GM19043 (cell line): ENCODE measurements around the gene MEDAG.
"Not testable (repeated sequence)": the region's sequence is repeated elsewhere in the genome, so short reads cannot be mapped to it uniquely, and the experiment has no call there.

Source experiments
- ATAC-seq: cut with Tn5 transposase; IDR thresholded peaks from one replicate; pipeline ENCODE4 v1.9.1; 2021; ENCODE audit warnings: low read depth; ENCODE audit not compliant: unreplicated experiment

MEDAG gene

DNA sequence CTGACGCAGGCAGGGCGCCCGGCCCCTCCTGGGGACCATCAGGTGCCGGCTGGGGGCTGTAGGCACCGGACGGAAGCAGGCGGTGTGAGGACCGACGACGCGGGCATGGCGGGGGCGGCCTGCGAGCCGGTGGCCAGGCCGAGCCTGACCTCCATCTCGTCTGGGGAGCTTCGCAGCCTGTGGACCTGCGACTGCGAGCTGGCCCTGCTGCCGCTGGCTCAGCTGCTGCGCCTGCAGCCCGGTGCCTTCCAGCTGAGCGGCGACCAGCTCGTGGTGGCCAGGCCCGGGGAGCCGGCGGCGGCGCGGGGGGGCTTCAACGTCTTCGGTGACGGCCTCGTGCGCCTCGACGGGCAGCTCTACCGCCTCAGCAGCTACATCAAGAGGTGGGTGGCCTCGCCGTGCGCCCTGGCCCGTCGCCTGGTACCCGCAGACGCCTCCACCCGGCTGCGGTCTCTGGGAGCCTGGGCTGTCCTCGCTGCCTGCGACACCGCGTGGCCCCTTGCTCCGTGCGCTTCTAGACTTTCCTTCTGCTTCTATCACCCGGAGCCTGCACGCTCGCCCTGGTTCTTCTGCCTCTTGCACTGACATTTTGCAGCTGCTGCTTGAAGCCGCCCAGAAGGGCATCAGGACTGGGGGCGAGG is 460 bp downstream of the MEDAG start:
- ATAC-seq: no peak

DNA sequence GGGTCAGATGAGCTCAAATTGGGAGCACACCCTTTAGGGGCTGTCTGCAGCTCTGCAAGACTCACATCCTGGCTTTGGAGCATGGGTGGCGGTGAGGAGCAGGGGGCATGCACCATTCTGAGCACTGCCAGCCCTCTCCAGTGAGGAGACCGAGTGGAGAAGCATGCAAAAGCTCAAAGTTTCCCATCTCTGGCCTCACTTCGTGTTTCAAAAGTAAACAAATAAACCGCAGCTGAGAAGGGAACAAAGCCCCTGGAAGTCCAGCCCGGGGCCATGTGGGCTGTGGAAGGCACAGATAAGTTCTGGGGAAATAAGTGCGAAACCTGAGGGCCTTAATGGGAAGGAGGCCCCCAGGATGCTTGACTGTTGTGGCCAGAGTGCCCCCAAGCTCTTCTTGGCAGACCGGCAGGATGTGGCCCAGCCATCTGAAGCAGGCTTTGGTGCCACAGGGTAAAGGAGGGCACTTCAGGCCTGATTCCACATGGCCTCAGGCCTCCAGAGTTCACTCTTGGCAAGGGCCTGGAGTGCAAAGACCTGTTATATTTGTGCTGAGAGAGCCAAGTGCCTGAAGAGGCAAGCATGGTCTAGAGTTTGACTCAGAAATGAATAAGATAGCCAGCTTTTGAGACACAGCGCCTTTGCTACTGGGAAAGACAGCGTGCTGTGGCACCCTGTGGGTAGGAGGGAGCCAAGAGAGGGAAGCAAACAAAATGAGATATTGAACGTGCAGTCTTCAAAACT is 1.2 kb downstream of the MEDAG start:
- no peak for ATAC-seq

DNA sequence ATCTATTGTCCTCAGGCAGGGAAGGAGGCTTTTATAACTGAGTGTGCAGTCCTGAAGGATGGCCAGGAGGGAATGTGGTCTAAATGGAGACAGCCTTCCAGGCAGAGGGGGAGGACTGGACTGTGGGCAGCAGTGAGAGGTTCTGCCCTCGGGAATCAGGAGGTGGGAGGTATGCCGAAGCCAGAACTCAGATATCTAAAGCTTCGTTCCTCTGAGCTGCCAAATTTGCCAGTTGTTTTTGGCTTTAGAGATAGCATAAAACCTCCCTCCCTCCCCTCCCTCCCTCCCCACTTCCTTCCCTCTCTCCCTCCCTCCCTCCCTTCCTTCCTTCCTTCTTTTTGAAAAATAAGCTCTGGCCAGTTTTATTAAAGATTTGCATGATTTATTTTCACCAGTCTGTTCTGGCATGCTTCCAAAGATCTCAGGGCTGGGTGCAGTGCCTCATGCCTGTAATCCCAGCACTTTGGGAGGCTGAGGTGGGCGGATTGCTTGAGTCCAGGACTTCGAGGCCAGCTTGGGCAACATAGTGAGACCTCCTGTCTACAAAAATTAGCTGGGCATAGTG is 2.4 kb downstream of the MEDAG start:
- ATAC-seq: no peak

DNA sequence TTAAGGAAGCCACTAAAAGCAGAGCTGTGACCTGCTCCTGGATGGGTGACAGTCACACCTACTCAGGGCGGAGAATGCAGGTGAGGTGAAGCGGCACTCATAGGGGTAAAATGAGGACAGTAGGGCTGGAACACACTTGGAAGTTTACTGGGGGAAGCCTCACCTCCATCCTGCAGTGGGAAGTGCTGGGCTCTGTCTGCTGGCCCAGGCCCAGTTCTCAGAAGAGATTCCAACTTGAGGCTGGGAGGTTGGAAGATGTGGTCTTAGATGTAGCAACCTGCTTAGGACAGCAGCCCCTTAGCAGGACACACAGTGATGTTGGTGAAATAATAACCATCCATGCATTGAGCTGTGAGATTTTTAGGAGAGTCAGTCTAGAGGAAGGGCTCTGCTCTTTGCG is 4.6 kb downstream of the MEDAG start:
- ATAC-seq: no peak

DNA sequence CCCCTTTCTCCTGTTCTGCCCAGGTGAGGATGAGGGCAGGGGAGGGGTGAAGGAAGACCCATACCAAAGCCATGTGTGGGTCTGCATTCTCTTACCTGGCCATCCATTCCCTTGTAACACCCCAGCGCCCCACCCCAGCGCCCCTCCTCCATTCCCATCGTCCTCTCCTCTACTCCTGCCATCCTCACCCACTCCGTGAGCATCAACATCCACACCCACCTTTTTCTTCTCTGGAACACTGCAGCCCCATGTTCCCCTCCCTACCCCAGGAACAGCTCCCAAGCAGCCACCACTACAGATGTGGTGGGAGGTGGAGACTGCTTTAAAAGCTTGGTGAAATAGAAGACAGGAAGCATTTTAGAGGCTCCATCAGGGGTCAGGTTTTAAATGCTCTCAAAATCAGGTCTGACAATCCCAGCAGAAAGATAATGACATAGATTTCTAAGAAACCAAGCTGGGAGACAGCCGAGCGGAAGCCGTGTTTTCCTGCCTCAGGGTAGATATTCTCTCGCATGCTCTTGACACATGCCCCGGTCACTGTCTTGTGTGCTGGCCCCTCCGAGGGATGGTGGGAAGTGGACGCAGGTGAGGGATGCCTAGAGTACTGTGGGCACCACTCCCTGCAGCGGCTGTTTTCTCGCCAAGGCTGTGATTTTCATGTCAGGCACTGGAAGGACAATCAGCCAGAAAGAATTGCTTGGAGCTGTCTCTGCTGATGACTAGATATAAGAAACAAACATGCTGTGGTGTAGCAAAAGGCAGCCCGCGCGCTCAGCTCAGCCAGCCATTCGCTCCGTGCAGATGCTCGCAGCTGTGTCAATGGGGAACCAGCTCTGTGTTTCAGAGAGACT is 9.8 kb downstream of the MEDAG start:
- ATAC-seq: no peak

DNA sequence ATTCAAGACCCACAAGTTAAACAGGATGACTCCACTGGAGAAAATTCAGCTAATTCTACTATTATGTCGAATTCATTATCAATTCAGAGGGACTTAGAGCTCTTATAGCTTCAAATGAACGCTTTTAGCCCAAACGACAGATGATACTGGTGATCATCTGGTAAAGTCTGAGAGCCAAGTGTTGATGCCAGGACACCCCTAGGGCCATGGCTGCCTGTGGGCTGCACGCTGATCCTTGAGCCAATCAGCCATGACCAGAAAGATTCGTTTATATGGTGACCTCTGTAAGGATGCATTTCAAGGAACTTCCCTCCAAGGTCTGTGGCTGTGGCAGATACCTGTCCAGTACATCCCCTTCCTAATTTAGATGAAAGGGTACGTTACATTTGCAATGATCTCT is 10.9 kb downstream of the MEDAG start:
- no peak for ATAC-seq

DNA sequence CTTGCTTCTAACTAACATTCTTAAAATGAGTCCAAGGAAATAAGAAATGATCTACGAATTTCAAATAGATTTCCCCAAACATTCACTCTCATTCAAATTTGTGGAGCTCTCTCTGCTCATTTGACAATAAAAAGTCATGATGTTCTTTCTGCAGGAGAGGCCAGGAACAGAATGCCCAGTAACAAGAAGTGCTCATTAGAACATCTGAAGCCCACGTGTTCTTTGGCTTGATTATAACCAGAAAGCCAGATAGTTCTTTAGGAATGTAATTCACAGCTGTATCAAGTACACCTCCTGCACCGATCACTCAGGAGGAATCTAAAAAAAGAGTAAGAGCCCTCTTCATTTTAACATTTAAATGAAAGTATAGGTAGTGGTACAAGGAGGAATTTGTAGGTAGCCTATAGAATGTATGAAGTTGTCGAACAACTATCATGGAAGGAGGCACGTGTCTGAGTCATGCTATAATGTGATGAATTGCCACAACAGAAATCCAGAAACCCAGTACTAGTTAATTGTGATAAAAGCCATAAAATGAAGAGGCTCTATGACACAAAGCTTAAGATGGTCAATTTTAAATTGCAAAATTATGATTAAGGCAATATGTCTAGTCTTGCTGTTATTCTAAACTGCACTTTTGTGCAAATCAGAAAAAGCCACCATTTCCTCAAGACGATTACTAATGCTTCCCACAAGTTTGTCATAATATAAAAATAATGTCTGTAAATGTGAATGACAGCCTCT is 12.8 kb downstream of the MEDAG start:
- ATAC-seq: no peak

DNA sequence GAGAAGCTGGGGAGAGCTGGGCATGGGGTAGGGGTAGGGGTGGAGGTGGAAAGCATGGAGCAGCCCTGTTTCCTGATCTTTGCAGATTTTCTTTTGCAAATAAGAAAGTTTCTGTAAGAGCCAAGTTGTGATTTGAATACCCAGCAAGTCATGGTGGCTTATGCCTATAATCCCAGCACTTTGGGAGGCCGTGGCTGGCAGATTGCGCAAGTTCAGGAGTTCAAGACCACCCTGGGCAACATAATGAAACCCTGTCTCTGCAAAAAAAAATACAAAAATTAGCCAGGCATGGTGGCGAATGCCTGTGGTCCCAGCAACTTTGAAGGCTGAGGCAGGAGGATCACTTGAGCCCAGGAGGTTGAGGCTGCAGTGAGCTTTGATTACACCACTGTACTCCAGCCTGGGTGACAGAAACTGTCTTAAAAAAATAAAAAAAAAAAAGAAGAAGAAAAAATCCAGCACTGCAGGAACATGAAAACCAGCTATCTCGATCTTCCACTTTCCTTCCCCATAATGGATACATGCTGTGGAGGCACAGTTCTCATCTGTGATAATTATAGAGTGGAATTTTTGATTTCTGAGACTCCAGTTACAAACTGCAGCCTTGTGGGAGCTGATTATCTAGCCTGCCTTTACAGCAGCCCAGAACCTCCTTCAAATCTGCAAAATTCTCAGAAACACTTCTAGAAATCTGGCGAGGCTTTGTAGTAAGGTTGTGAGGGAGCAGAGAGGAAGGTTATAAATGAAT is 14.3 kb downstream of the MEDAG start:
- no peak for ATAC-seq

DNA sequence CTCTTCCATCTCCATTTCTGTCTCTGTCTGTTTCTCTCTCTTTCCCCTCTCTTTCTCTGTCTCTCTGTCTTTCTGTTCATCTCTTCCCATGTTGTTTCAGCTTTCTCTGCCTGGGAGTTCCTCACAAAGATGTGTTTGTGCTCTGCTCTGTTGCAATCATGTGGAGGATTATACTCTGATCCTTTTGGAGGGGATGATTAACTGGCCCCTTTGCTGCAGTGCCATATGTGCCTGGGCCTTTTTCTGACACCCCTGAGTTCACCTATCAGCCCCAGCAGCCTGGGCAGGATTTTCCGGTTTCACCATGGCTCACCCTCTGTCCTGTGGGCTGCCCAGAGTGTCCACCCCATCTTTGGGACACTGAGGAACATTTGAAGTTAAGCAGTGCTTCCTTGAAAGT is 17.3 kb downstream of the MEDAG start:
- ATAC-seq: no peak

DNA sequence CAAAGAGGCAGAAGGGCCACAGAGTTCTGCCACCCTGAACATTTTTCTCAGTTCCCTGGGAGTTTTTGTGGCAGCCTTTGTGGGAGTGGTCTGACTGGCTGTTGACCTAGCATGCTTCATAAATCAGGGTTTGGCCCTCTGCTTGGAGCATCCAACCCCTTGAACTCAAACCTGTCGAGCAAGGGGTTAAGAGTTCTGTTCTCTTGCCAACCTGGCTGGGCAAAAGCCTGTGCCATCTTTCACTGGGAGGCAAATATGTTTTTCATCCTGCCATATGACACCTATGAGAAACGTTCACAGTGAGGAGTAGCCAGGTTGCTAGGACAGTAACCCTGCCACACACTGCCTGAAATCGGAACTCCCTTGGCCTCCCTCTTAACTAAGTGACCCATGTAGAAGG is 18.6 kb downstream of the MEDAG start:
- ATAC-seq: no peak

DNA sequence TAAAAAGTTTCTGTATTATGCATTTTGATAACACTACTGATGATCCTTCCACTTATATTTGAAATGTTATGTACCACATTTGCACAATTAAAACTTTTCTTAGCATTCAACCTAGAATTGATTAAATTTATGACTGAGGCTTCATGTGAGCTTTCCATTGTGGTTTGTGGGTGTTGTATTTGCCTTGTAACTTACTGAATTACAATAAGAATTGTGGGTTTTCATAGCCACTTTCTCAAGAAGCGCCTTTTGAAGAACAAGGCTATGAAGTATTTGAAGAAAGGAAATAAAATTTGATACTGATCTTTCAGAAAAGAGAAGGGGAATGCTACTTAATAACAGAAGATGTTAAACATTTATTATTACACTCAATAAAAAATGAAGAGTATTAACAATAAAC is 19.4 kb downstream of the MEDAG start:
- no peak for ATAC-seq

DNA sequence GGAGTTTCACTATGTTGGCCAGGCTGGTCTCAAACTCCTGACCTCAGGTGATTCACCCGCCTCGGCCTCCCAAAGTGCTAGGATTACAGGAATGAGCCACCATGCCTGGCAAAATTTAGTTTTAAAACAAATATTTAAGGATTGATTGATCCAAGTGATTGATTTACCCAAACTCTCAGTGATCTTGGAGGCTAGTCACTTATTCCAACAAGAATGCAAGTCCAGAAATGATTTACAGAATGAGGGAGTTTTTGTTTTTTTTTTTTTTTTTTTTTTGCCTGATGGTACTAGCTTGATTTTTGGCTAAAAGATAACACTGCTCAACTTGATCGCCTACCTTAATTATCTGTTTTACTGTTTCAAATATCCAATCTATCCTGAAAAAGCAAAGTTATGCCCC is 20.7 kb downstream of the MEDAG start:
- no peak for ATAC-seq

DNA sequence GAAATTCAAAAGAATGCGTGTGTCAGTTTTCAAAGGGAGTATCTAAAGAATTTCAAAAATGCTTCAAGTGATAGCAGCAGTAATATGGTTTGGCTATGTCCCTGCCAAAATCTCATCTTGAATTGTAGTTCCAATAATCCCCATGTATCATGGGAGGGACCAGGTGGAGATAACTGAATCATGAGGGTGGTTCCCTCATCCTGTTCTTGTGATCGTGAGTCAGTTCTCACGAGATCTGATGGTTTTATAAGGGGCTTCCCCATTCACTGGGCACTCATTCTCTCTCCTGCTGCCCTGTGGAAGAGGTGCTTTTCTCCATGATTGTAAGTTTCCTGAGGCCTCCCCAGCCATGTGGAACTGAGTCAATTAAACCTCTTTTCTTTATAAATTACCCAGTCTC is 21.1 kb downstream of the MEDAG start:
- not testable (repeated sequence) for ATAC-seq

DNA sequence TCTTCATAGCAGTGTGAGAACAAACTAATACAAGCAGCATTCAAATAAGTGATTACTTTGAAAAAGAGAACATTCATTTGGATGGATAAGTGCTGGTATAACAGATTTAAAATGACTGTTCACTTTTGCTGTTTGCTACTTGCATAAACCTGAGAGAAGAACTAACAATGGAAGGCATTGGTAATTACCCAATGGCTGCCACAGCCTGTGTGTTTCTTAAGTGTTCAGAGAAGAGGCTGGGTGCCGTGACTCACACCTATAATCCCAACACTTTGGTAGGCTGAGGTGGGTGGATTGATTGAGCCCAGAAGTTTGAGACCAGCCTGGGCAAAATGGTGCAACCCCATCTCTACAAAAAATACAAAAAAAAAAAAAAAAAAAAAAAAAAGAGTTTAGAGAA is 21.5 kb downstream of the MEDAG start:
- ATAC-seq: no peak

DNA sequence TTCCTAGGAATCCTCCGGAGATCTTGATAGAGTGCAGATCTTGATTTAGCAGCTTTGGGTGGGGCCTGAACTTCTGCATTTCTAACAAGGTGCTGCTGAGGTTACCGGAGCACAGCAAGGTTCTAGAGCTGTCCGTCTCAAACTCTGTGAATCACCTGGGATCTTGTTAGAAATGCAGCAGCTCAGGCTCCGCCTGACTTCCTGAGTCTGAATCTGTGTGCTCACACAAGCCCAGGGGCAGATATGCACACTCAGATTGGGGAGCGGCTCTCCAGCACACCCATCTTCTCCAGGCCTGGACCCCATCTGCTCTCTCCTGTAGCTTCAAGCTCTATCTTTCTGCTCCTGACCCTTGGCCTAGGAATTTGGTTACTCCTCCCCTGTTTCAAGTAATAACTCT is 22.9 kb downstream of the MEDAG start:
- no peak for ATAC-seq

DNA sequence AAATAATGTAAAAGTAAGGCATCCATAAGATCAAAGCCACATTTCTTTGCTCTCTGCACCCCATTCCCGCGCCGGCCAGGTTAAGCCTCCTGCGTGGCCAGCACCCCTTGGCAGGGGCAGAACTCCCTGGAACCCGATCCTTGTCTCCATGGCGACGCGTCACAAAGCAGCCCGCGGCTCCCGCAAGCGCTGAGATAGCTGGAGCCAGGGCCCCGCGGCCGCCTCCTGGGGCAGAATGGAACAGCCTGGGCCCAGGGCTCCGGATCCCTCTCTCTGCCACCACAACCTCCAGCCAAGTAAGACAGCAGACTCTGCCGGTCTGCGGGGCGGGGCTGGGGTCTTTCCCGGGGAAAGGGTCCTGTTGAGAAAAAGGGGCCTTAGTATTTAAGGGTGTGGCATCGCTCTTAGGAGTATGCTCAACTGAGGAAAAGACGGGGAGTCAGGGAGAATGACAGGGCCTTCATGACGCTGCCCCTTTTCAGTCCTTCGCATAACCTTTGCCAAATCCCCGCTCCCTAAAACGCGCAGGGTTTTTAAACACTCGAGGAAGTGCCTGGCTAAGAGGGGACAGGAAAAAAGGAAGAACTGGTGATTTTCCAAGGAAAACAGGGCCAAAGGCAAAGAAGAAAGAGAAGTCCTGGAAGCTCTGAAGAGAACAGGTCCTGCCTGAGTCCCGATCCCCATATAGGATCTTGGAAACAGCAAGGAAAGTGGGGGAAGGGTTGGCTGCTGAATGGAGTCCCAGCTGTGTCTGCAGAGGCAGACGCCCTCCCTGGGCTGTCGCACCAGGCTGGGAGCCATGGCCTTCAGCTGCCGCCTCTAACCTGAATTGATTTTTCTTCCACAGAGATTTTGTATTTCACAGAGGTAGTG is 26.6 kb downstream of the MEDAG start, which contains the start of gene TEX26:
TSS of gene TEX26 (plus strand) at position 176 of the 873 bp plus-strand sequence. CDS start at position 236, 60 bp downstream.
- no peak for ATAC-seq

DNA sequence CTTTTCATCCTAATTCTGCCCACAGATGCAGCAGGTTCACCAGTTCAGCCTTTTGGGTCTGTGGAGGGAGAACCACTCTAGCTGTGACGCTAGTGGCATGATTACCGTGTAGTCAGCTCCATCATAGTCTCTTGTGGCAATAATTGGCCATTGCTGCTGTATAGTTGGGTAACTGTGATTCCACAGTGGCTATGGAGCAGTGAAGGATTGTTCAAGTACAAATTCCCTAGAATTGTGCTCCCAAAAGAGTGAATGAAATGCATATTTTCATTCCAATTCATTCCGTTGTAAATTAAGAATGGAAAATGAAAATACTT is 27.2 kb downstream of the MEDAG start:
- ATAC-seq: no peak

DNA sequence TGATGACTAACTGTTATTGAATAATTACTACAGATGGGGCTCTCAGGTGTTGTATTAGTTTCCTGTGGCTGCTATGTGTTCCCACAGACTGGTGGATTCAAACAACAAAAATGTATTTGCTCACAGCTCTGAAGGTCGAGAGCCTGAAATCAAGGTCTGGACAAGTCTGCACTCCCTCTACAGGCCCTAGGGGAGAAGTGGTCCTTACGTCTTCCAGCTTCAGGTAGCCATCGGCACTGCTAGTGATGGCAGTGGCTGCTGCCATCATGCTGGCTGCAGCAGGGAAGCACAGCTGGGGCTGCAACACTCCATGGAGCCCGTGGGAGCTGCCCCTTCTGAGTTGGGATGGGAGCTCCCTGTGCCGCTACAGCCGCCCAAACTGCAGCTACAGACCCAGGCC is 28.3 kb downstream of the MEDAG start:
- ATAC-seq: no peak

DNA sequence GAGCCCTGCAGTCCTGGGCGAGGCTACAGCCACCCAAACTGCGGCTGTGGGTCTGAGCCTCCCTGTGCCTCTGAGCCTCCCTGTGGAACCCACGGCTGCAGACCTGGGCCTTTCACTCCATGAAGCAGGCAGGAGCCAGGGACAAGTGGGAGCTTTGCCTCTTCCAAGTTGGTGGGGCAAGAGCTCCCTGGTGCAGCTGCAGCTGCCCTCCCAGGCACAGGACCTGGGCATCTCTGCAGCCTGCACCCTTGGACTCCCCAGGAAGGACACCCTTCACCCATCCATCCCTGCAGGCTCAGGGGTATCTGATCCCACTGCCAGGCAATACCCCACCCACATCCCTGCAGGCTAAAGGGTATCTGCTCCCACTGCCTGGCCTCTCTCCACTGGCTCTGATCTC is 28.7 kb downstream of the MEDAG start:
- no peak for ATAC-seq
